Measurements from ENCODE around the gene SPRED2.

SPRED2 gene

DNA sequence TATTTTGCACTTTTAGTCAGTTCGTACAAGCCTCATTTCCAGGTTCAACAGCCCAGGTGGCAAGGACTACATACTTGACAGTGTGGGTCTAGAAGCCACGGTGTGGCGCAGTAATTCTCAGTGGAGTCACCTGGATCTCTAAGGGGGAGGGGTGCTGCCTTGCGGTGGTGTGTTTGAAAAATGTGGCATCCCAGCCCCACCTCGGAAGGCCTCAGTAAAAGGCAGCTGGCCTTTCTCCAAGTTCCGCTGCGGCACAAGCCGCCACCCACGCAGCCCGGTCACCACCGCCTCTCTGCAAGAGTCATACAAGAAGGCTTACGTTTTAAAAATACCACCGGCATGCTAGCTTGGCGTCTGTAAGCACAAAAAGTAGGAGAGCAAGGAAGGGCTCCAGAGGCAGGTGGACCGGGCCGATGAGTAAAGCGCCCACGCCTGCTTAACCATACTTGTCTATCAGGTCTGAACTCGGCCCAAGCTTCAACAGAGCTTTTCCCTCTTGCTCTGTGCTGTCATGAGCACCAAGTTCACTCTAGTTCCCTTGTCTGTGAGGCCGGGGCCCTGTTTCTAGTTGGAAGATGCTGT lies 49.5 kb downstream of the SPRED2 start:
- no peak for FAIRE-seq

DNA sequence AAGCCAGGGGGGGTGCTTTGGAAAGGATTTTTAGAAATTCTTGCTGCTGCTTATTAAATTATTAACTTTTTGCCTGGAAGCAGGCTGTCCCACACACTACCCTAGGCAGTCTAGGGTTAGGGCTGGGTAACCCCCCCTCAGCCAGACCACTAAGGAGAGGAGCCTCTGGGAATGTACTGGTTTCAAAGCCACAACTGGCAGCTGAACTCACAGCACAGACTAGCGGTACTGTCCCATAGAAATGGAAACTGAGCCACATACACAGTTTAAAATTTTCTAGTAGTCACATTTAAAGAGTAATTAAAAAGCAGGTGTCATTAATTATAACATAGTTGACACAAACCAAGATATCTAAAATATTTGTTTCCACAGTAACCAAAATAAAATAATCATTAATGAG lies 50.1 kb downstream of the SPRED2 start:
- no peak for FAIRE-seq

DNA sequence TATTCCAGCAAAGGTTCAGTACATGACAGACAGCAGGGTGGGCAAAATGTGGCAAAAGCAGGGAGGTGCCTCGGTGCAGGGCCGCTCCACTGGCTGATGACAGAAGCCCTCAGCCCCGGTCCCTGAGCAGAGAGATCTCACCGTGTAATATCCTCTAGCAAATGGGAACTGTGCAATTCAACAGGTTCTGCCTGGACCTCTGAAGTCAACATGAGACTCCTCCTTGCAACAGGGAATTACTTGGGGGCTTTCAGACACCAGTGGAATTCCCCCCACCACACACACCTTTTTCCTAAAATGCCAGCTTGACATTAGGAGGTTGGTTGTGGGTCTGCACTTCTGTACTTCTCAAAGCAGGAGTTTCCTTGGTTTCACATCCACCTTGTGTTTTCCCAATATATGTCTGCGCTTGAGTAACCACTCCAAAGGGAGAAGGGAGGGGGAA lies 50.8 kb downstream of the SPRED2 start:
- FAIRE-seq = no peak

DNA sequence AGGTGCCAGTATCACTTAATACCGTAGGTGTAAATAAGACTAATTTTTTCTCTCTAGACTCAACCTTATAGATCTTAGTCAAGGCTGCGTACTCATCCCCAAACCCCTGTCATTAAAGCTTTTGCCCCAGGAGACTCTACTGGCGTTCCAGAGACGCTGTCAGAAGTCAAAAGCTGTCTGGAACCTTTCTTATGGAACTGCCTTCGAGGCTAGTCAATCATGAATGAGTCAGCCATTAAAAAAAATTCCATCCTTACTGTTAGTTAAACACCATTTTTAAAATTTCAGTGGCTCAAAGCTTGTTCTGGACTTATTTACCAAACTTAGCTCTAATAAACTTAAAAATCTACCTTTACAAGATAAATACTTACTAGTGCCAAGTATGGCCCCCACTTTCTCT lies 52.1 kb downstream of the SPRED2 start:
- no peak for FAIRE-seq

DNA sequence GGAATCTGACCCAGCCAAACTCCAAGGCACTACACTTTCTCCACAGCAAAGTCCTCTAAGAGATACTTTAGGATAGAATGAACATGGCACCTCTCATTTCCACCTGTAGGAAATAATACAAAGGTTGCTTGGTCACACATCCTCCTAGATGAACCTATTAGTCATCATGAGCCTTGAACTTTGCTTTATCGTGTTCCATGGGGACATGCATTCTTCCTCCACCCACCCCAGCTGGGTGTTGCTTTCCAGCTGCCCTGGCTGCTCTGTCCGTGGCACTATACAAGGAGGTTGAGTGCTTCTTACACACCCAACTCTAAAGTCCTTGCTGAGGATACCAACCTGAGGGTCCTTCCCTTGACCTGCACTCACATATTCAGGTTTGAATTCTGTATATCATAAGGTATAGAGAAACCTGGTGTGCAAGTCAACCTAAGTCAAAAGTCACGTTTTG lies 52.7 kb downstream of the SPRED2 start:
- no peak for FAIRE-seq

DNA sequence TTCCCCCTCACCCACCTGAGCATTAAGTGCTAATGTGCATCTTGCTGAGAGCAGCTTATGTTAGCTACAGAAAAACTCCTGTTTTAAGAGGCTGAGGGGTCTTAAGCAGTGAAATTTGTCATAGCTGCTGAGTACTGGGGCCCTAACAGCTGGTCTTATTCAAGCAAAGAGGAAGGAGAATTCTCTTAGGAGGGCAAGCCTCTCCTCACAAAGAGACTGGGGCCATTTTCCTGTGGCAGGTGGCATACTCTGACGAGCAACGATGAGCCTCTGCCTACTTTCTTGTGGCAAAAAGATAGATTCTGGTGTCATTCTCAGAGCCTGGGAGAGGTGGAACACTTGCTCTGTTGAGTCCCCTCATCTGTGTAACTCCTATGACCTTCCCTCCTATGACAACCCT lies 53.2 kb downstream of the SPRED2 start:
- FAIRE-seq = no peak

DNA sequence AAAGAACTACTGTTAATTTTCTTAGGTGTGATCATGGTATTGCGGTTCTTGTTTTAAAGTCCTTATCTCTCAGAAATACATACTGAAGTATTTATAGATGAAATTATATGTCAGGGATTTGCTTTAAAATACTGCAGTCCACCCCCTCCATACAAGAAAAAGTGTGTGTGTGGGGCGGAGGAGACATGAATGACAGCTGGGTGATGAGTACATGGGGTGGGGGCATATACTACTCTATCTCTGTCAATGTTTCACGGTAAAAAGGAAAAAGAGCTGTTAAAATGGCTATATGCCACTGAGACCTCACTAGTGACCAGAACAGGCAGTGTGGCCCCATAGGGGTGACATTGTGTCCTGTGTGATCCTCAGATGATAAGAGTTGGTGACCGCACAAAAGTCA lies 54.1 kb downstream of the SPRED2 start:
- FAIRE-seq = no peak

DNA sequence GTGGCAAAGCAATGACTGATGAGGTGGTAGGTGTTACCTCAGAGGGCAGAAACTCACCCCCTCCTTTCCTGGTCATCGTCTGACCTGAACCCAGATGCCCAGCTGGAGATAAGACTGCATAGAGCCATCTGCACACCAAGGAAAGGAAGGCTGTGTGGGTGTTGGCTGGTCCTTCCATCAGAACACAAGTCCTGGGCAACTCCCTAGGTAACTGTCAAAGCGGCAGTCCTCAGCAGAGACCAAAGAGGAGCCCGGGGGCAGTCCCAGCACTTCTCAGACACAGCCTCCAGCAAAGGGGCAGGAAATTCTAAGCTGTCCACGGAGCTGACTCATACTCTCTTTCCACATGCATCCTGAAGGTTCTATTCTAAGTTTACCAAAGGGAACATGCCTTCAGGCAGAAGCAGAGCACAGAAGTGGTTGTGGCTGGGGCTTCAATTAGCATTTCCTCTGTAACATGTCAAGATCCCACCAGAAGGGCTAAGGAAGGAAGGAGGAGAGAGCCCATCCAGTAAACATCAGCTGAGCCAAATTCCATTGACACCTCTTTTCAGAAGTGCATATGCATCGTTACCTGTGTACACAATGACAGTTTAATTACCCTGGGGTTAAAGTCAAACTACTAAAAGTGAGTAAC lies 54.7 kb downstream of the SPRED2 start:
- FAIRE-seq = no peak

DNA sequence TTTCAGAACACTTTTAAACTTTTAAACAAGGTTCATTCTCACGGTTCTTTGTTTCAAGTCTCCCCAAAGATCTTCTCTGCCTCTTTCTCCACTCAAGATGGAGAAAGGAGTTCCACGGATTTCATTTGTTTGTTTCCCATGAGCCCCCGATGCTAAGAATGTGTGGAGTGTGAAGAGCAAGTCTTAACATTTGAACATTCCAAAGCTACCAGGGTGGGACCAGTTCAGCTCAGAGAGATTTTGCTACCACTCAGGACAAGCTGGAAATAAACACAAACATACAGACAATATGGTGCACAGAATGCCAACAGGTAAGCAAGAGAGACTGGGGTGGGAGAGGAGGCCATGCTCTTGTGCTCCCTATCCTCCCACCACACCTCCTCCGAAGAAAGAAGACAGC lies 56.7 kb downstream of the SPRED2 start:
- FAIRE-seq = no peak

DNA sequence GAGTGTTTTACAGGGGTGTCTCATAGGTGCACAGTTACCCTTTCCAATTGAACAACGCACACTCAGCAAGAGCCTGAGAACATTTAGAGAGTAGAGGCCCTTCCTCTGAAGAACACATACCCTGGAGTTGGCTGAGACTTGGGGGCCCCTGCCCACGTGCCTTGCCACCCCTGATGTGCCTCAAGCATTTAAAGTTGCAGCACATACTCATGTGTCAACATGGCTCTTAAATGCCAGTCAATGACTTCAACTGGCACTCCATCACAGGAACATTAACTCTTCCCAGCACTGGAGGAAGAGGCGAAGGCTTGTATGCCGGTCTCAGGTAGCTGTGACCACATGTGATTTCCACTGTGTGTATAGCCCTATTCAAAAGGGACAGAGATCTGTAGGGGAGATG lies 57.4 kb downstream of the SPRED2 start:
- FAIRE-seq = no peak

DNA sequence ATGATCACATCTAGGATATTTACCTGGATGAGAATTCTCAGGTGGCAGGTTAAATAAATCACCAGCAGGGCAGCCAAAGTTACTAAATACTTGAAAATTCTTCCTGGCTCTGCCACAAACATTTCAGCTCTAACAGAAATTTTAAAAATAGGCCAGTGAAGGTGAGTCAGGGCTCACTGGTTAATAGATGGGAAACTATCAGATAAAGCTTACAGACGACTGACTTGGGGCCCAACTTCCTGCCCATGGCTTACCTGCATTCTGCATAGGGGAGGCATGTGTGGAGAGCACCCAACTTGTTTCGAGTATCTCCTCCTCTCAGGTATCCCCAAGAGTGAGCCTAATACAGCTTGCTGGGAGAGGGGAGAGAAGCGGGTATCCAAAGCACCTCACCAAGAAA lies 57.8 kb downstream of the SPRED2 start:
- FAIRE-seq = no peak

DNA sequence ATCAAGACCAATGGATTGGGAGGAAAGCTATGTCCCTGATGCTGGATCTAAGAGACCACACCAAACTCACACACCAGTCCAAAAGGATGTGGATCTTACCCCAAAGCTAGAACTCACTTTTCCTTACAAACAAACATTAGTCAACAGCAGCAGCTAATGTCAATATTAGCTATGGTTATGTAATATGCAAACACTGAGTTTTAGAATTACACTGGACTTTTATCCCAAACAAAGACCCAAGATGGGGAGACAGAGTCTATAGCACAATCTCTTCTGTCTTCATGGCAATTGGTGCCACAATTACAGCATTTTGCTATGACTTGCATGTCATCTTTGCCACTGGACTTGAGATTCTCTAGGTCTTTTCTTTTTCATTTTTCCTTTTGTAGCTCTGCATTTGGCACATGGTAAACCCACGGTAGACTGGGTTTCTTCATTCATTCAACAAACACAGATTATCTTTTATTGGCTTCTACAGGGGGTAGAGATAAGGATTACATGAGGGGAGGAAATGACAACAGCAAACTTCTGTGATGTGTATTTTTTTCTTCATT lies 59.0 kb downstream of the SPRED2 start:
- FAIRE-seq = no peak

DNA sequence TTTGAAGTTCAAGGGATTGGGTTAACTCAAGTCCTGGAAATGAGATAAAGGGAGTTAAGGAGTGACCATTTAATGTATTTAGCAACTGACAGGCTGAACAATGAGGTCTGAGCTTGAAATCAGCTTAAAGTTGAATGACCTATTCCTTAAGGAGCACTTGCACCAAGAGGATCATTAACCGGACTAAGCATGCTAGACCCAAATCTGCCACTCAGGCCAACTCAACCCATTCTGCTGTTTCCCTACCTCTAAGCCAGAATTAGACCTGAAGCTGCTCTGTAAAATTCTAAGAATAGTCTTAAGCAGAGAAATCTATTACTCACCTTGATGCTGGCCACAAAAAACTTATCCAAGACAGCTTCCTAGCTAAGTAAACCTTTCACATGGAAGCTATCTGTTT lies 59.8 kb downstream of the SPRED2 start:
- no peak for FAIRE-seq

DNA sequence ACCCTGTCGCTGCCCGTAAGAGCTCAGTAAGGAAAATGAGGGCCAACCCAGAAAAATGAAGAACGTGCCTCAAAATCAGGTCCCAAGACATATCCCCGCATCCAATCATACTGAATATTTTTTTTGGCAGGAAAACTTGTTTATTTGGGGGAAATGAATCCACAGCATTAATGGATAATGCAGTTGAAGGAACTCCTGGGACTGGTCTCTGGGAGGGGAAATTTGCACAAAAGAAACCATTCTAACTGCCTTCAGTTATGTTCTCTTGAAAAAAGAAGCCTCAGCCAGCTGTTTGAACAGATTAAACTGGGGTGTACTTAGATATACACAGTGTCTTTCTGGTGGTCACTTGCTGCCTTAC lies 61.3 kb downstream of the SPRED2 start:
- FAIRE-seq = no peak

DNA sequence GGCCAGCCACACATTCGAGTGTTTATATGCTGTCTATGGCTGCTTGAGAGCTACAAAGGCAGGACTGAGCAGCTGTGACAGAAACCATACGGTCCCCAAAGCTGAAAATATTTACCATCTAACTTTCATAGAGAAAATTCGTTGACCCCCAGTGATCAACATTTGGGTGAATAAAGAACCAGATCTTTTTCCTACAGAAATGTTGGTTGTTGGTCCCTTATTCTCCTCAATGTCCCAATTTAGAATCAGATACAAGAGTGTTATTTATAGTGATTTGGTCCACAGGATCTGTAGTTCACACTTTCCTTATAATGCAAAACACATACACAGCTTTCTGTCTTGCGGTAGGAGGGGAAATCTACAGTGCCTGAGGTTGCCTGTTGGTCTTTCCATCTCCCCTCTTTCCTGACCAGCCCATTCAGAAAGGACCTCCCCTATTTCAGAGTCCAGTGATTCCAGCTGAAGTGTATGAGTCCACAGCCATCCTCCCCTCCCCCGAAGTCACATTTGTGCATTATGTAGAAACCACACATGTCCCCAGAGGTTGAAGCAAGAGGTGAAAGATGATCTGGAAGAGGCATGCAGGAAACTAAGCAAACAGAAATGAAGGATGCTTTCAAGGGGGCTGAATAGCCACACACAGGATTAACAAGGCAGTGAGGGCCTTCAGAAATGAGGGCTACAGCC lies 61.9 kb downstream of the SPRED2 start:
- no peak for FAIRE-seq

DNA sequence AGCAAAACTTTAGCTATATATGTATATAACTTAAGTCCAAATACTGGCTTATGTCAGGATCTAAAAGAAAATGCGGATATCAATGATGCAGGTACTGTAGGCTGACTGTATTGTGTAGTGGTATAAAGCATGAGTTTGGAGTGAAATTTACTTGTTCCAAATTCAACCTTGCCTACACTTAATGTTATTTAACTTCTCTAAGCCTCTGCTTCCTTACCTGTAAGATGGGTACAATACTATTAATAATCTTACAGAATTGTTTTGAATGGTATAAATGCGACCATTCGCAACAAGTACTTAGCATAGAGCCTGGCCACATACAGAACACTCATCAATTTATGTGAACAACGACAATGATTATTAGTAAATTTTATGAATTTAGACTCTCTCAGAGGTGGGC lies 62.4 kb downstream of the SPRED2 start:
- FAIRE-seq = no peak

DNA sequence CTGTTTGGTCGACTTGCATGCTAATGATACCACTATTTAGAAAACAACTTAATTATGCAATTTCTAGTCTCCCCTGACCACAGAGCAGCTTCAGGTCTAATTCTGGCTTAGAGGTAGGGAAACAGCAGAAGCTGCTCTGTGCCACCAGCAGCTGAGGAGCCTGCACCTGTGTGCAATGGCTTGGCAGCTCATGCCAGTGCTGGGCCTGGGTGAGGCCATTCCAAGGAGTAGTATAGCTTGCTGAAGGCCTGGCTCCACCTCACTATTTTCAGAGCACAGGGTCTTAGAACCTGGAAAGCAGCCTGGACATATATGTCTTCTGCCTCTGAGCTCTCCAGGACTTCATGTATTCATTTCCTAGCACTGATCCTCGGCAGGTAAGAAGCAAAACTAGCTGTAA lies 62.8 kb downstream of the SPRED2 start:
- no peak for FAIRE-seq

DNA sequence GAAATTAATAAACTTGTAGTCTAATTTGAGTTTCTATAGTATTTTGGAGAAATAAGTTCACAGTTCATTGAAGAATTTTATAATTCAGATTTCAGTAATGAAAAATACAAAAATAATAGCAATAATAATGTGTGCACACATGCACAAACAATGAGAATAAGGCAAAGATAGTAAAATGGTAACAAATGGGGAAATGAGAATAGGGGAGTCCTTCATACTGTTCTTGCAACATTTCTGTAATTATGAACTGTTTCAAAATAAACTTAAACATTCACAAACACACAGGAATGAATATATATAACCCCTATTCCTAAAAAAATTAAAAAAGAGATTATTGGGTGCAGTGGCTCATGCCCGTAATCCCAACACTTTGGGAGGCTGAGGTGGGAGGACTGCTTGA lies 63.9 kb downstream of the SPRED2 start:
- no peak for FAIRE-seq

DNA sequence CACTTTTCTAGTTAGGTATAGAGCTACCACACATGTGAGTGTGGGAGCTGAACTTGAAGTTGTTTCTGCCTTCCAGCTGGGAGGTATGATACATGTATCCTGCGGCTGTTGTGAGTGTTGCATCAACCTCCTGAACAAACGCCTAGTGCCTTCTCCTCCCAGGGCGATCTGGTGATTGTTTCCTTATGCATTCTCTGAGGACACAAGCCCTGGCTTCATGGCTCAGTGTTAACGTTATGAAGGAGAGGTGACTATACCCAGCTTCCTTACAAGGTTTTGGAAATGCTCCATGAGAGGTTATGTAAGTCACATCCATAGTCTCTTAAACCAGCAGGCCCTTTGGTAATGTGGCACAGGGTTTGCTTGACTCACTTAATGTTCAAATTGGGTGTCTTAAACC lies 64.9 kb downstream of the SPRED2 start:
- FAIRE-seq = no peak

DNA sequence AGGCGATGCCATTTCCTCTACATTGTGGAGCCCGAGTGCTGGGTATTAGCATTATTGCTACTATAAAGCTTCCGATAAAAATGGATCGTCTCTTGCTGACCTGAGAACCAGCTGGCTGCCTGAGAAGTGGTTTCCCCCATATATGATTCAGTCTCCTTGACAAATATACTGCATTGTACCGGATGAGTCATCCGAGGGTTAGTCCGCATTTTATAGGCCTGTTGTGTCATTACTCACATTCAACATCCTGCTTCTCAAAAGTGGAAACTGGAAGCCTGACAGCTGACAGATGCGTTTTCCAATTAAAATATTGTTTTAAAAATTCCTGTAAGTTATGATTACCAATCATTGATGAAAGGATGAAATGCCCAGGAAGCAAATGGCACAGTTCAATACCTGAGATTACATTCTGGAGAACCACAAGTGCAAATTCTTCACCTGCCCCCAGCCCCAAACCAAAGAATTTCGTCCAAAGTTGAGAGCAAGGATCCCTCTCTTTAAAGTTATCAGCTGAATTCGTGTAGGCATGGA lies 65.7 kb downstream of the SPRED2 start:
- no peak for FAIRE-seq

DNA sequence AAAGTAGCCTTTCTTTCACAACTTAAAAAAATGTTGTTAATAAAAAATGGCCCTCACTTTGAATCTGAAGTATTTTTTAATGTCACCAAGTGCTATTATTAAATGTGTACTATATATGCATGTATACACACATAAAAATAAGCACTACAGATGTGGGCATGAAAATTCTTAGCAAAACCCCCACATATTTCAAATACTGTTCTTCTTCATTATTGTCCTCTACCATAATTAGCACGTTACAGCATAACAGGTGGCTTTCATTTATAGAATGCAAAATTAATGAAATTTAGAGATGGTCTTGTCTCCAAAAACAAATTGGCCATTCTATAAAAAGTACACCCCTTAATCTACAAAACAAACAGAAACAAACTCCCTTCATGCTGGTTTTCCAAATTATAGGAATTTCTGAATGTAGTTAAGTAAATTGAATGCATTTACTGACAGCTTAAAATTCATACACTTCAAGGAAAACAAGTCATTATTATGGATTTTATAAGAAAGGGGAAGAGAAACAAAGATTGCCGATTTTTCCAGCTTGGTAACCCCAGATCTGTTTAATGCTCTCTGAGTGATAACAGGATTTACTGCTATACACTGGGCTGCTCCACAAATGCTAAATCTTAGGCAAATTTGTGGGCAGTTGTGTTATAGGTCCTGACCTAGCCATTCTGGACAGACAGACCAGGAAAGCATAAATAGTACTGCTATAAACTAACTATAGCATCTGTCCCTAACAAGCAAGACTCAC lies 67.2 kb downstream of the SPRED2 start:
- FAIRE-seq = no peak

DNA sequence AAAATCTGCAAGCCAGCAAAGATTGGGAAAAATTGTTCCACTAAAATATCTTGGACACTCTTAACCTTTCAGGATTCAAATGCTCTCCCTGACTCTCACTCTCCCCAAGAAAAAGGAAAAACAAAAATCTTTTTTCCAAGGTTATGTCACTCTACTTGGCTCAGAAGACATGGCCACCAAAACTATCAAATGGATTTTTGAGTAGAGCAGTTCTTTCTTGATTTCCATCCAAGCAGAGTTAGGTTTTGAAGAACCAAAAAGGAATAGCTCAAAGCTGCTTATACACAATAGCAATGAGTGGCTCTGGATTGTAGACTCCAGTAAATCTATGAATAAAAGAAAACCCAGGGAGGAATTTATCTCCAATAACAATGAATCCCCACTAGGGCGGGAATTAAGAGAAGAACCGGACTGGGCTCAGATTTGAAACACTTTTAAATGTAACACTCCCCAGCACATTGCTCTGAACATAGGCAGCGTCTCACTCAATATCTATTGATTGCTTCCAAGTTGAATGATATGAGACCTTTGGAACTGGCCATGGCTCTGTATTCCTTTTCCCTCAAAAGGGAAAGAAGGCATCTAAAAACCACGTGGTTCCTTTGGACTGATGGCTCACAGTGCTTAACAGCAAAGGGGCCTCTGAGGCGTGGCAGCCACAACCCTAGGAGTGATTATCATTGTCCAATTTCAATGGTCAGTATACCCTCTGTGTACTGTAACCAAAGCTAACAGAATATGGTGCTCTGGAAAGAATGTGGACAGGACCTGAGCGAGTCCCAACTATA lies 68.3 kb downstream of the SPRED2 start:
- FAIRE-seq = no peak

DNA sequence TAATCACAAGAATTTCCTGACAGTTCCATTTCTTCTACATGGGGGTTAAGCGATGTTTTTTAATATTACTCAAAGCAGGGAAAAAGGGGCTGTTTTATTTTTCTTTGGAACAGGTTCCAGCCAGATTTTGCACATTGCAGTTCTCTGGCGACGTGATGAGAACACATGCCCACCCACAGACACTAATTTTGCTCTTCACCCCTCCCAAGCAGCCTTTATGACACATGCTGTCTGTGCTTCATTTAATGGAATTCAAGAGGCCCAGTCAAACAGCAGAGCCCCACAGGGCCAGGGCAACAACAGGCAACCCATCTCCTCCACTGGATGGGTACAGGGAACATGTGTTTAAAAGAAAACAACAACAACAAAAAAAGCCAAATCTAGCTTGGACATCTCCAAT lies 70.8 kb downstream of the SPRED2 start:
- FAIRE-seq = no peak
